ENCODE measurements around the gene ZNF277.

The ZNF277 gene

GRCh38 chr7:112185005-112185834 lies 21.3 kb upstream of the ZNF277 start:
- DNase-seq: no peak

GRCh38 chr7:112186300-112186699 lies 20.2 kb upstream of the ZNF277 start:
- no peak for DNase-seq

- DNase-seq: no peak
Measured at GRCh38 chr7:112188257-112188656, 18.2 kb upstream of the ZNF277 start.

GRCh38 chr7:112189691-112190090 lies 16.8 kb upstream of the ZNF277 start:
- no peak for DNase-seq

- DNase-seq: no peak
Measured at GRCh38 chr7:112190120-112190519, 16.4 kb upstream of the ZNF277 start.

GRCh38 chr7:112192236-112193154 lies 14.0 kb upstream of the ZNF277 start:
- DNase-seq: no peak

- DNase-seq: no peak
Measured at GRCh38 chr7:112193915-112194502, 12.5 kb upstream of the ZNF277 start.

- no peak for DNase-seq
Measured at GRCh38 chr7:112195717-112196116, 10.8 kb upstream of the ZNF277 start.

- no peak for DNase-seq
Measured at GRCh38 chr7:112197322-112197721, 9.2 kb upstream of the ZNF277 start.

GRCh38 chr7:112199035-112199655 lies 7.3 kb upstream of the ZNF277 start:
- DNase-seq: no peak

GRCh38 chr7:112199672-112200071 lies 6.8 kb upstream of the ZNF277 start:
- DNase-seq: no peak

GRCh38 chr7:112201411-112201810 lies 5.1 kb upstream of the ZNF277 start:
- no peak for DNase-seq

- DNase-seq: no peak
Measured at GRCh38 chr7:112201839-112202238, 4.7 kb upstream of the ZNF277 start.

- DNase-seq: no peak
Measured at GRCh38 chr7:112202816-112203215, 3.7 kb upstream of the ZNF277 start.

GRCh38 chr7:112203365-112203739 lies 3.1 kb upstream of the ZNF277 start:
- no peak for DNase-seq

- no peak for DNase-seq
Measured at GRCh38 chr7:112204499-112205342, 1.8 kb upstream of the ZNF277 start.

- peak in 1 of 4 experiments; percentile 30 for DNase-seq
Measured at GRCh38 chr7:112205343-112206237, 905 bp upstream of the ZNF277 start.

GRCh38 chr7:112206991-112207592 lies 597 bp downstream of the ZNF277 start:
- no peak for DNase-seq

- no peak for DNase-seq
Measured at GRCh38 chr7:112207765-112208164, 1.3 kb downstream of the ZNF277 start.

GRCh38 chr7:112211348-112211907 lies 4.9 kb downstream of the ZNF277 start:
- DNase-seq: no peak
